ENCODE measurements around the gene IGSF9. TPM values are rescaled to one million over a fixed set of nuclear protein-coding genes. Genes with fewer than 3 reads are reported as not detected.

Gene IGSF9
- total and polyA plus RNA-seq, 2 experiments from 2014 or later = 0.13 TPM; not detected in 1

GRCh38 chr1:159923203-159924024, 22.0 kb downstream of the IGSF9 start:
- H3K4me3 ChIP-seq = peak overlapping the region; percentile 85
- H3K4me2 ChIP-seq (ENCODE audit: unreplicated experiment) = peak overlapping the region; percentile 95
- peak overlapping the region; percentile 98 for H3K9ac ChIP-seq
- H2AFZ ChIP-seq = no peak overlapping the region
- in situ Hi-C loops (cut with MboI) = no loop called here
- H3K27me3 ChIP-seq (replicated peaks; ENCODE audit: insufficient read depth) = no peaks in the 10 kb centered on the region
- peaks cover 16% of the 10 kb centered on the region; the same call in 1 of the 2 replicates for H3K36me3 ChIP-seq (ENCODE audit: low read depth)
- peaks cover 28% of the 10 kb centered on the region for H3K4me1 ChIP-seq (ENCODE audit: insufficient read depth)
- DNase-seq = peak; percentile 94
- peak overlapping the region; percentile 98 for H3K27ac ChIP-seq
- 1 to 3% methylated on average over 20 of the region's 20 CpGs for WGBS, 2 experiments (ENCODE audit: low coverage in 1 of 2, low lambda C conversion rate in 2 of 2, missing lambda C conversion rate in 2 of 2)
- no peaks in the 10 kb centered on the region for H3K9me3 ChIP-seq (ENCODE audit: low read depth)
- peaks cover 22% of the 10 kb centered on the region for H3F3A ChIP-seq (ENCODE audit: insufficient read depth)
- H3K9me2 ChIP-seq (ENCODE audit: insufficient read depth) = no peaks in the 10 kb centered on the region
- no peaks in the 10 kb centered on the region for H4K20me1 ChIP-seq (ENCODE audit: insufficient read depth)
- H3K79me2 ChIP-seq (ENCODE audit: insufficient read depth) = peaks cover 58% of the 10 kb centered on the region
- TF ChIP-seq EZH2phosphoT487 (IDR thresholded peaks at IDR 0.05; ENCODE audit: insufficient read depth, low read depth) = no peak
- TF ChIP-seq EZH2 (IDR thresholded peaks at IDR 0.05; ENCODE audit: insufficient read depth, poor library complexity, severe bottlenecking) = no peak

- no peaks in the 10 kb centered on the region for H3K27me3 ChIP-seq (replicated peaks; ENCODE audit: insufficient read depth)
- in situ Hi-C loops (cut with MboI) = no loop called here
Measured at GRCh38 chr1:159922511-159923202, 22.8 kb downstream of the IGSF9 start.

GRCh38 chr1:159921700-159922504, 23.5 kb downstream of the IGSF9 start:
- WGBS, 2 experiments (ENCODE audit: low coverage in 1 of 2, low lambda C conversion rate in 2 of 2, missing lambda C conversion rate in 2 of 2) = 40 to 53% methylated on average over 16 to 18 of the region's 18 CpGs
- TF ChIP-seq EZH2phosphoT487 (IDR thresholded peaks at IDR 0.05; ENCODE audit: insufficient read depth, low read depth) (no peak), EZH2 (IDR thresholded peaks at IDR 0.05; ENCODE audit: insufficient read depth, poor library complexity, severe bottlenecking) (no peak)
- Histone ChIP-seq H3K4me3 (peak overlapping the region; percentile 85), H3K27me3 (replicated peaks; ENCODE audit: insufficient read depth) (no peaks in the 10 kb centered on the region), H2AFZ (no peak overlapping the region), H3K79me2 (ENCODE audit: insufficient read depth) (peaks cover 58% of the 10 kb centered on the region), H3K36me3 (ENCODE audit: low read depth) (peaks cover 20% of the 10 kb centered on the region), H3K9me3 (ENCODE audit: low read depth) (no peaks in the 10 kb centered on the region), H3K4me2 (ENCODE audit: unreplicated experiment) (peak overlapping the region; percentile 95), H3F3A (ENCODE audit: insufficient read depth) (peaks cover 30% of the 10 kb centered on the region), H3K4me1 (ENCODE audit: insufficient read depth) (peaks cover 40% of the 10 kb centered on the region), H3K27ac (peak overlapping the region; percentile 98), H4K20me1 (ENCODE audit: insufficient read depth) (no peaks in the 10 kb centered on the region), H3K9ac (peak overlapping the region; percentile 98), H3K9me2 (ENCODE audit: insufficient read depth) (no peaks in the 10 kb centered on the region)
- in situ Hi-C loops (cut with MboI) = no loop called here
- peak; percentile 38 for DNase-seq

More at GRCh38 chr1:159922511-159923202, 22.8 kb downstream of the IGSF9 start:
- Histone ChIP-seq H3K9me2 (ENCODE audit: insufficient read depth) (no peaks in the 10 kb centered on the region), H3K27ac (peak overlapping the region; percentile 98), H3K9ac (peak overlapping the region; percentile 98), H3F3A (ENCODE audit: insufficient read depth) (peaks cover 26% of the 10 kb centered on the region), H3K4me1 (ENCODE audit: insufficient read depth) (peaks cover 36% of the 10 kb centered on the region), H3K4me3 (peak overlapping the region; percentile 85), H3K4me2 (ENCODE audit: unreplicated experiment) (peak overlapping the region; percentile 95), H2AFZ (no peak overlapping the region), H3K9me3 (ENCODE audit: low read depth) (no peaks in the 10 kb centered on the region), H3K79me2 (ENCODE audit: insufficient read depth) (peaks cover 58% of the 10 kb centered on the region), H3K36me3 (ENCODE audit: low read depth) (peaks cover 18% of the 10 kb centered on the region), H4K20me1 (ENCODE audit: insufficient read depth) (no peaks in the 10 kb centered on the region)
- DNase-seq = peak; percentile 59
- no peak for TF ChIP-seq EZH2phosphoT487 (IDR thresholded peaks at IDR 0.05; ENCODE audit: insufficient read depth, low read depth)
- TF ChIP-seq EZH2 (IDR thresholded peaks at IDR 0.05; ENCODE audit: insufficient read depth, poor library complexity, severe bottlenecking) = no peak
- 10 to 17% methylated on average over 8 of the region's 8 CpGs for WGBS, 2 experiments (ENCODE audit: low coverage in 1 of 2, low lambda C conversion rate in 2 of 2, missing lambda C conversion rate in 2 of 2)

- 44 to 67% methylated on average over 1 of the region's 1 CpG for WGBS, 2 experiments (ENCODE audit: low coverage in 1 of 2, low lambda C conversion rate in 2 of 2, missing lambda C conversion rate in 2 of 2)
- no peak overlapping the region for H3K4me3 ChIP-seq
- H3K27ac ChIP-seq = peak overlapping the region; percentile 98; the same call in 1 of the 2 replicates
- H2AFZ ChIP-seq = no peak overlapping the region
- H3K9me2 ChIP-seq (ENCODE audit: insufficient read depth) = no peaks in the 10 kb centered on the region
- peaks cover 47% of the 10 kb centered on the region for H3K4me1 ChIP-seq (ENCODE audit: insufficient read depth)
- no peaks in the 10 kb centered on the region for H3K9me3 ChIP-seq (ENCODE audit: low read depth)
- H3K79me2 ChIP-seq (ENCODE audit: insufficient read depth) = peaks cover 58% of the 10 kb centered on the region
- H3K9ac ChIP-seq = 0 out of 2 replicates have a peak overlapping the region, but pooled peaks have one; percentile 98
- H4K20me1 ChIP-seq (ENCODE audit: insufficient read depth) = no peaks in the 10 kb centered on the region
- peaks cover 20% of the 10 kb centered on the region for H3K36me3 ChIP-seq (ENCODE audit: low read depth)
- H3F3A ChIP-seq (ENCODE audit: insufficient read depth) = peaks cover 37% of the 10 kb centered on the region
- peak; percentile 51 for DNase-seq
- no peaks in the 10 kb centered on the region for H3K27me3 ChIP-seq (replicated peaks; ENCODE audit: insufficient read depth)
- TF ChIP-seq EZH2phosphoT487 (IDR thresholded peaks at IDR 0.05; ENCODE audit: insufficient read depth, low read depth) (no peak), EZH2 (IDR thresholded peaks at IDR 0.05; ENCODE audit: insufficient read depth, poor library complexity, severe bottlenecking) (no peak)
- H3K4me2 ChIP-seq (ENCODE audit: unreplicated experiment) = peak overlapping the region; percentile 95
- in situ Hi-C loops (cut with MboI) = no loop called here
Measured at GRCh38 chr1:159921251-159921650, 24.2 kb downstream of the IGSF9 start.
